ENCODE results near the gene CREB5. TPM values are rescaled to one million over a fixed set of nuclear protein-coding genes. Genes with fewer than 3 reads are reported as not detected.

Gene CREB5
- total and polyA plus RNA-seq, 2 donors (not counting 3 experiments of a cell fraction or from before 2014, with no cell fraction given) = 19.6 to 28.4 TPM

DNA sequence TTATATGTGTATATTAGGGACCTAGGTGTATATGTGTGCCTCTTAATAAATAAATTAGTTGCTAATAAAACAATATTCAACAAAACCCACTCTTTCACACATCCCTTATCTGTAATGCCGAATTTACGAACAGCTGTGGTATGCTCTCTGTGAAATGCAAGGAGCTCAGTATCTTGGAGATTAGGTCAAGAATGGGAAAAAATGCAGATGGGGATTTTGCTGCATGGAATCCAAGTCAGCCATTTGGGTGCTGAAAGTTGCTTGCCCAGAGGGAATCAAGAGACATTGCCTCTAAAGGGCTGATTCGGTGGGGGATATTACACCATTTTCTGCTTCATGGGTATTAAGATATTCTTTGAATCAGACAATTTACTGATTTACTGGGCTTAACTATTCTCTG, 93.5 kb downstream of the CREB5 start:
- Histone ChIP-seq H3K4me2 (ENCODE audit: insufficient read depth, low read length) (no peak overlapping the region), H3K79me2 (ENCODE audit: control insufficient read depth, insufficient read depth, low read length) (no peaks in the 10 kb centered on the region), H3K9me3 (replicated peaks; ENCODE audit: control insufficient read depth, insufficient read depth, low read length) (no peaks in the 10 kb centered on the region), H3K27me3 (ENCODE audit: control insufficient read depth in 2 of 2, insufficient read depth in 2 of 2, low read length in 2 of 2) (no peaks in the 10 kb centered on the region), H2AFZ (ENCODE audit: low read depth, low read length) (no peak overlapping the region), H3K9me1 (replicated peaks; ENCODE audit: control insufficient read depth, extremely low read depth, insufficient read depth, low read length) (no peaks in the 10 kb centered on the region), H3K4me3 (replicated peaks in 1 of 3; ENCODE audit: insufficient read depth in 1 of 3, low read depth in 1 of 3, low read length in 3 of 3) (no peak overlapping the region), H3K9ac (replicated peaks; ENCODE audit: extremely low read depth, insufficient read depth, low read length) (no peak overlapping the region), H3K4me1 (ENCODE audit: control insufficient read depth, extremely low read depth, insufficient read depth, low read length) (peaks cover 17% of the 10 kb centered on the region), H3K36me3 (ENCODE audit: control insufficient read depth in 2 of 2, extremely low read depth in 1 of 2, insufficient read depth in 2 of 2, low read length in 2 of 2) (no peaks in the 10 kb centered on the region), H4K20me1 (replicated peaks; ENCODE audit: control insufficient read depth, extremely low read depth, insufficient read depth, low read length) (no peaks in the 10 kb centered on the region), H3K27ac (ENCODE audit: insufficient read depth, low read depth, low read length) (no peak overlapping the region)
- DNase-seq (ENCODE audit: low read depth, low spot score) (no peak), FAIRE-seq (no peak)
- CTCF ChIA-PET = no interaction called here
- POLR2A ChIA-PET = no interaction called here
- intact Hi-C loops (cut with micrococcal nuclease) = loop anchor here (5.0 kb wide), 1 partner anchor 181 kb away; no protein-coding TSS in a partner anchor
- BruUV-seq (replicated peaks) = no TSS peak
- dilution Hi-C loops (cut with MboI; ENCODE audit: extremely low pct_ligation_motif_present, low sequenced_read_pairs) = no loop called here
- TF ChIP-seq MYC (IDR thresholded peaks at IDR 0.05; ENCODE audit: low read depth, low read length) = no peak
- no peak for TF ChIP-seq POLR2A (IDR thresholded peaks at IDR 0.05; ENCODE audit: low read depth, low read length)
- TF ChIP-seq, protein P1, sequence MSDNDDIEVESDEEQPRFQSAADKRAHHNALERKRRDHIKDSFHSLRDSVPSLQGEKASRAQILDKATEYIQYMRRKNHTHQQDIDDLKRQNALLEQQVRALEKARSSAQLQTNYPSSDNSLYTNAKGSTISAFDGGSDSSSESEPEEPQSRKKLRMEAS (IDR thresholded peaks at IDR 0.05; ENCODE audit: insufficient read depth, insufficient read length) = no peak
- TF ChIP-seq JUN (IDR thresholded peaks at IDR 0.05; ENCODE audit: borderline replicate concordance, insufficient read depth, insufficient read length, low read depth) = no peak
- TF ChIP-seq EZH2 (IDR thresholded peaks at IDR 0.05; ENCODE audit: borderline replicate concordance, low read depth, low read length, severe bottlenecking) = no peak
- TF ChIP-seq POLR2AphosphoS5 (IDR thresholded peaks at IDR 0.05; ENCODE audit: insufficient read depth, low read depth, low read length) = no peak
- TF ChIP-seq CTCF (IDR thresholded peaks at IDR 0.05; ENCODE audit: extremely low read depth in 1 of 2, insufficient read depth in 1 of 2, low read depth in 1 of 2, low read length in 2 of 2) = no peak
- TF ChIP-seq GATA2 (IDR thresholded peaks at IDR 0.05; ENCODE audit: insufficient read depth, insufficient read length, low read depth, low read length) = no peak
- no peak for TF ChIP-seq FOS (IDR thresholded peaks at IDR 0.05; ENCODE audit: borderline replicate concordance, insufficient read depth, low read length)

Data from endothelial cell of umbilical vein (primary cell).